AML-193 (cell line): ENCODE data around the gene HHAT.
"Not testable (repeated sequence)": the region's sequence is repeated elsewhere in the genome, so short reads cannot be mapped to it uniquely, and the experiment has no call there.

ENCODE experiments used
- DNase-seq, 2 experiments: peaks; one replicate each; lab custom pipeline; 2025; lab: John Stamatoyannopoulos, UW

Gene HHAT

GRCh38 chr1:210313921-210314320, 14.8 kb upstream of the HHAT start:
- no peak for DNase-seq

DNA sequence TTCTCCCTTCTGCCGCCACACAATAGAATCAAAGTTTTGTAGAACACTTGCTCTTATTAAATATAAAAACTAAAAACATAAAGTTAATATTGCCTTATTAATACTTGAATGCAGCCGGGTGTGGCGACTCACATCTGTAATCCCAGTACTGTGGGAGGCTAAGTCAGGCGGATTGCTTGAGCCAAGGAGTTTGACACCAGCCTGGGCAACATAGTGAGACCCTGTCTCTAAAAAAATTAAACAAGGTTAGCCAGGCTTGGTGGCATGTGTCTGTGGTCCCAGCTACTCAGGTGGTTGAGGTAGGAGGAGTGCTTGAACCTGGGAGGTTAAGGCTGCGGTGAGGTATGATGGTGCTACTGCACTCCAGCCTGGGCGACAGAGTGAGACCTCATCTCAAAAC, 13.2 kb upstream of the HHAT start:
- DNase-seq = no peak

GRCh38 chr1:210321131-210321530, 7.6 kb upstream of the HHAT start:
- no peak for DNase-seq

DNA sequence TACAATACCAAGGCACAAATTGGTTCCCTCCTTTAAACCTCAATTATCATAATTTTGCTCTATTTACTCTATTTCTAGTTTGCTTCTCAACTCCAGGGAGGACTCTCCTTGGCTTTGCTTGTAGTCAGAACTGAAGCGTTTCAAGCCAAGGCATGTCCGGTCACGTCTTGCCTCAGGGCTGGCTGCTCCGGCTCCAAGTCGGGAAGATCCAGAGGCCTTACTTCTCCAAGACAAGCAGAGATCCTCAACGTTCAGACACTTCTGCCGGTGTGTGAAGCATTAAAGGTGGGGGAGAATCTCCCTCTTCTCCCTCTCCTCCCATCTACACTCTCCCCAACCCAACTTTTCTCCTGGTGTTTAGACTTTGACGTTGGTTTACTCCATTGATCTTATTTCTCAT, 7.2 kb upstream of the HHAT start:
- no peak for DNase-seq

GRCh38 chr1:210323957-210324356, 4.7 kb upstream of the HHAT start:
- no peak for DNase-seq

DNA sequence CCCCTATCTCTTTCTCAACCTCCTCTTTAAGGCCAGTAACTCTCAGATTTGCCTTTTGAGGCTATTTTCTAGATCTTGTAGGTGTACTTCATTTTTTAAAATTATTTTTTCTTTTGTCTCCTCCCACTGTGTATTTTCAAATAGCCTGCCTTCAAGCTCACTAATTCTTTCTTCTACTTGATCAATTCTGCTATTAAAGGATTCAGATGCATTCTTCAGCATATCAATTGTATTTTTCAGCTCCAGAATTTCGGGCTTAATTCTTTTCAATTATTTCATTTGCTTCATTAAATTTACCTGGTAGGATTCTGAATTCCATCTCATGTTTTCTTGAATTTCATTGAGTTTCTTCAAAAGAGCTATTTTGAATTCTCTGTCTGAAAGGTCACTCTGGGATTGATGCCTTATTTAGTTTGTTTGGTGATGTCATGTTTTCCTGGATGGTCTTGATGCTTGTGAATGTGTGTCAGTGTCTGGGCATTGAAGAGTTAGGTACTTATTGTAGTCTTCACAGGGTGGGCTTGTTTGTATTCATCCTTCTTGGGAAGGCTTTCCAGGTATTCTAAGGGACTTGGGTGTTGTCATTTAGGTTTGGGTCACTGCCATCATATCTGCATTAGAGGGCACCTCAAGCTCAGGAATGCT, 3.6 kb upstream of the HHAT start:
- DNase-seq = no peak

DNA sequence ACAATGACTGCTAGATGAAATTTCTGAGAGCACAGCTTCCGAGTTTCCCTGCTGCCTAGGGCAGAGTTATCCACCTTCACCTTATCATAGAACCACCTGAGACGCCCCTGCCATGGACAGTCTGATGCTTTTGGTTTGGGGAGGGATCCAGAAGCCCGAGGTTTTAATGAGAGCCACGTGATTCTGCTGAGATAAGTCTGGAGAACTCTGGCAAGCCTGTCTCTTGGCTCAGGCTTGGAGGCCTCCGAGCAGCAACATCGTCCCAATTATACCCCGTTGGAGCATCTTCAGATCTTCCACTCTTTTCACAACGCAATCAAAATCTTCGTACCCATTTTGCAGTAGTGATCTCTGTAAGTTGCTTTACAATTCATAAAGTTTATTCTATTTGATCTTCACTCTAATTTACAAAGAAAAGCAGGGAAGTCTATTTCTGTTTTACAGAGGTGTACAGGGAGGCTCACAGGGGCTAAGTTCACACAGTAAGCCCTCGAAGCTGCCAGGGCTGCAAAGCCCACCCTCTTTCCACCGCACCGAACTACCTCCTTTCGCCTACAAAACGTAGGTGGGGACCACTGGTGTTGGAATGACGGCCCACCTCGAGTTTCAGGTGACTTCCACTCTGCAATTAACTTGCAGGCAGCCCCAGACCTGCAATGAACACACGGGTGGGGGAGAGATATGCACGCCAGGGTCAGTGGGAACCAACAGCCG, 513 bp upstream of the HHAT start:
- no peak for DNase-seq

DNA sequence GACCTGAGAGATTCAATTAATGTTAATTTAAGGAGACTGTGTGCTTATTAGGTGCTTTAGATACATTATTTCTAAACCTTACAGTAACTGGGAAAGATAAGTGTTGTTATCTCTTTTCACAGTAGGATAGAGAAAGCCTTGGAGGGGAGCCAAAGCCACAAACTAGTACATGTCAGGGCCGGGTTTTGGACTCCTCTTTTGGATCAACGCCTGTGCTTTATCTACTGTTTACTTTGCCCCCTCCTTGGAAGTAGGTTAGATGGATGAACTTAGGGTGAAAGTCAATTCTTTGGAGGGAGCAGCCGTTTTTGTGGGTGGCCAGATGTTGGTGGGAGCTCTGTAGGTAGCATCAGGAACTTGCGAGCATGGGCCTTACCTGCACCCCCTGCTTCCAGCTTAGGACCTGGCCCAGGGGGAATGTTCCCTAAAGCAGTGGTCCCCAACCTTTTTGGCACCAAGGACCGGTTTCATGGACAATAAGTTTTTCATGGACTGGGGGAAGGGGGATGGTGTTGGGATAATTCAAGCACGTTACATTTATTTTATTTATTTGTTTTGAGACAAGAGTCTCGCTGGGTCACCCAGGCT, 1.7 kb downstream of the HHAT start:
- DNase-seq = no peak

DNA sequence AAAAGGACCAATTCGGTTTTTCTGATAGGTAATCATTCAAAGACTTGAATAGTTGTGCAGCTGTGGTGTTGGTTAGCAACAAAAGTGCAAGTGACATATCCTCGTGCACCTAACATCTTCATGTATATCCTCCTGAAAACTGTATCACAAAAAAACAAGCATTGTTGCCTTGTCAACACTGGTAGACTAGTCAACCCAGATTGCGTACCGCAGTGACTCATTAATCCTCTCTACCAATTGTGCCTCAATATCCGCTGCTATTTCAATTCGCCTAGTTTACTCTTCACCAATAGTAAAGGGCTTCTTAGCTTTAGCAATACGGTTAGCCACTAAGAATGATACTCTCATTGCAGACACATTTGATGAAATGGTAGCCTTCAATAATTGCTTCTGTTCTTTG, 3.5 kb downstream of the HHAT start:
- DNase-seq = no peak

GRCh38 chr1:210332719-210333398, 4.2 kb downstream of the HHAT start:
- no peak for DNase-seq

GRCh38 chr1:210335001-210335400, 6.3 kb downstream of the HHAT start:
- DNase-seq = no peak

DNA sequence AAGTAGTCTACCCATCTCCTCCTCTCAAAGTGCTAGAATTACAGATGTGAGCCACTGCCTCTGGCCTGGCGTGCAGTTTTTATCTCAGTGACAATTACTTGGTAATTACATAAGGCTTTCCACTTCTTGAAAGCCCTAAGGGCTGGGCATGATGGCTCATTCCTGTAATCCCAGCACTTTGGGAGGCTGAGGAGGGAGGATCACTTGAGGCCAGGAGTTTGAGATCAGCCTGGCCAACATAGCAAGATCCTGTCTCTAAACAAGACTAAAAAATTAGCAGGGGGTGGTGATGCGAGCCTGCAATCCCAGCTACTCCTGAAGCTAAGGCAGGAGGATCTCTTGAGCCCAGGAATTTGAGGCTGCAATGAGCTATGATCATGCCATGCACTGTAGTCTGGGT, 7.7 kb downstream of the HHAT start:
- no peak for DNase-seq

- DNase-seq = no peak
These were observed 10.8 kb downstream of the HHAT start for GRCh38 chr1:210339500-210339899.

DNA sequence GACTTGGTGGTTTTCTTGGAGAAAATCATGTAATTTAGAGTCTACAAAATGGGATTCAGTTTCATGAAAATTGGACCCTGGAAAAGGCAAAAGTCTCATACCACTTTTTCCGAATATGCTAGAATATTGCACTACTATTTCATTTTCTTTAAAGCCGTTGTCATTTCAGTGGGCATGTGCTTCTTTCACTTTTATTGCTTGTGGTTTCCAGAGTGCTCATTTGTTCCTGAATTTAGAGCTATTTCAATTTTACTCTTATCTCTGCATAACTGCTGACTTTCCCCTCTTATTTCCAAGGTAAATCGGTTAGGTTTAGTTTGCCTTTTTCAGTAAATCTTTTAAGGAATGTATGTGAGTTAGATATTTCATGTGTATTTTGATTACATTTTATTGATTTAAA, 11.6 kb downstream of the HHAT start:
- no peak for DNase-seq

GRCh38 chr1:210340841-210341240, 12.1 kb downstream of the HHAT start:
- DNase-seq = no peak

GRCh38 chr1:210342986-210343780, 14.5 kb downstream of the HHAT start:
- DNase-seq = no peak

DNA sequence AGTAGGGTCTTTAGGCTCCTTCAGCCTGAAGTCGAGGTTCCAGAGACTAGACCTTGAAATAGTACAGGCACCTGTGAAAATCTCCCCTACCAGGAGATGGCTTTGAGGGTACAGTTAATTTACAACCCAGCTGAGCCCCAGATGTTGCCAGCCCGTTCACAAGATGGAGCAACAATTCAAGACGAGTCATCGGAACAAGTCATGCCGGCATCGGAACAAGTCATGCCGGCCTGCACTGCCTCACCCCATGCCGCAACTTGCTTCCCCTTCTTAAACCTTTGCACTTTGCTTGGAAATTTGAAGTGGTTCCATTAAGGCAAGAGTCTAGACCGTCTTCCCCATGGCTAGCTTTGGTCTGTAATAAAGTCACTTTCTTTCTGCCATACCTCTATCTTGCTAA, 16.0 kb downstream of the HHAT start:
- no peak for DNase-seq

- DNase-seq = no peak
These were observed 18.4 kb downstream of the HHAT start for GRCh38 chr1:210347112-210347511.

- no peak for DNase-seq
These were observed 22.8 kb downstream of the HHAT start for GRCh38 chr1:210351496-210351895.

- no peak for DNase-seq
These were observed 23.9 kb downstream of the HHAT start for GRCh38 chr1:210352575-210352974.

DNA sequence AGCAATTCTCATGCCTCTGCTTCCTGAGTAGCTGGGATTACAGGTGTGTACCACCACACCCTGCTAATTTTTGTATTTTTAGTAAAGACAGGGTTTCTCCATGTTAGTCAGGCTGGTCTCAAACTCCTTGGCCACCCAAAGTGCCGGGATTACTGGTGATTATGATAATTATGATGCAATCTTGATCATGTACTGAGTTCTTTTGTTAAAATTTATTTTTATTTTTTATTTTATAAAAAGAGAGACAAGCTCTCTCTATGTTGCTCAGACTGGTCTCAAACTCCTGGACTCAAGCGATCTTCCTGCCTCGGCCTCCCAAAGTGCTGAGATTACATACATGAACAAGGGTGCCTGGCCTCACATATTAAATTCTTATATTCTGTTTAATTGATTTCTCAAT, 25.6 kb downstream of the HHAT start:
- not testable (repeated sequence) for DNase-seq

- no peak for DNase-seq
These were observed 29.9 kb downstream of the HHAT start for GRCh38 chr1:210358626-210359025.
